LNCaP clone FGC (cell line): ENCODE results near the gene MARCHF4.

Experiments
- DNase-seq: peaks from one replicate; pipeline ENCODE4 v3.0.0-alpha.2; 2011; ENCODE audit warnings: low read depth
- H3K4me3 ChIP-seq: 2 replicates; pipeline ENCODE4 v1.5.1; 2011; ENCODE audit warnings: mild to moderate bottlenecking, low read depth, low read length, control low read depth
- TF ChIP-seq, protein P1 (sequence below): IDR thresholded peaks from 2 replicates; pipeline ENCODE4 v1.5.1; 2012; ENCODE audit warnings: mild to moderate bottlenecking; ENCODE audit not compliant: control insufficient read depth, insufficient read depth; ENCODE audit errors: extremely low read depth

The MARCHF4 gene

GRCh38 chr2:216405588-216405987, 33.3 kb upstream of the MARCHF4 start:
- H3K4me3 ChIP-seq: no peak overlapping the region
- no peak for DNase-seq
- TF ChIP-seq, protein P1, sequence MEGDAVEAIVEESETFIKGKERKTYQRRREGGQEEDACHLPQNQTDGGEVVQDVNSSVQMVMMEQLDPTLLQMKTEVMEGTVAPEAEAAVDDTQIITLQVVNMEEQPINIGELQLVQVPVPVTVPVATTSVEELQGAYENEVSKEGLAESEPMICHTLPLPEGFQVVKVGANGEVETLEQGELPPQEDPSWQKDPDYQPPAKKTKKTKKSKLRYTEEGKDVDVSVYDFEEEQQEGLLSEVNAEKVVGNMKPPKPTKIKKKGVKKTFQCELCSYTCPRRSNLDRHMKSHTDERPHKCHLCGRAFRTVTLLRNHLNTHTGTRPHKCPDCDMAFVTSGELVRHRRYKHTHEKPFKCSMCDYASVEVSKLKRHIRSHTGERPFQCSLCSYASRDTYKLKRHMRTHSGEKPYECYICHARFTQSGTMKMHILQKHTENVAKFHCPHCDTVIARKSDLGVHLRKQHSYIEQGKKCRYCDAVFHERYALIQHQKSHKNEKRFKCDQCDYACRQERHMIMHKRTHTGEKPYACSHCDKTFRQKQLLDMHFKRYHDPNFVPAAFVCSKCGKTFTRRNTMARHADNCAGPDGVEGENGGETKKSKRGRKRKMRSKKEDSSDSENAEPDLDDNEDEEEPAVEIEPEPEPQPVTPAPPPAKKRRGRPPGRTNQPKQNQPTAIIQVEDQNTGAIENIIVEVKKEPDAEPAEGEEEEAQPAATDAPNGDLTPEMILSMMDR: no peak

DNA sequence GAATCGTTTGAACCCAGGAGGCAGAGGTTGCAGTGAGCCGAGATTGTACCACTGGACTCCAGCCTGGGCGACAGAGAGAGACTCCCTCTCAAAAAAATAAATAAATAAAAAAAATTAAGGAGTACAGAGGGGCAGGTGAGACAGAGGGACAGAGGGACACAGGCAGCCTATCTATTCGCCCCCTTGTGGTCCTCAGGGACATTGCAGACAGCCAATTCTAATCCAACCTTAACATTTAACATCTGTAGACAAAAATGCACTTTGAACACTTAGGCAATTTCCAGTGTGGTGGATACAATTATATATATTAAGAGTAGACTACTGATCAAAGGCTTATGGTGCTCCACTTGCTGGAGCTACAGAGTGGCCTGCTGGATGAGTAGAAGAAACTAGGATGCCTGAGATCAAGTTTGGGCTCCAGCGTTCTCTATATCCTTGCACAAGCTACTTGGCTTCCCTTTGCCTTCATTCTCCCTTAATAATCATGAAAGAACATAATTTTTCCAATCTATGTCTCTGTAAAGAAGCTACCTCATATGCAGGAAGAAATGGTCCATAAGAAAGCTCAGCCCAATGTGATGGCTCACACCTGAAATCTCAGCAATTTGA, 31.8 kb upstream of the MARCHF4 start:
- DNase-seq: no peak
- H3K4me3 ChIP-seq: no peak overlapping the region
- TF ChIP-seq, protein P1: peak; percentile 70

DNA sequence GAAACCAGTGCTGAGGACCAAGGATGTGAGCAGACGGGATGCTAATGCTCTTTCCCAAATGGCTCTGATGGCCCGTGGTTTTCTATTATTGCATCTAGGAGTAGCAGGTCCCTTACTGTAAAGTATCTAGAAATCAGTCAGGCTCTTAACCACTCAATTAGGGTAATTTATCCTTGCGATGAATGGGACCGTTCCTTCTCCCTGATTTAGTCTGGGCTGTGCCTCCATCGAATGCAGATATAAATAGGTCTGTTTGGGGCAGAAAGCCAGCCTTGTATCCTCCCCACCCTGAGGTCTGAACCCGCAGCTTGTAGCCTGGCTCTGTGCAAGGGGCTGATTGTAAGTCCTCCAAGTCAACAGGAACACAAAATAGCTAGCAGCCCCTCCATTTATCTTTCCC, 30.5 kb upstream of the MARCHF4 start:
- H3K4me3 ChIP-seq: no peak overlapping the region
- no peak for DNase-seq
- TF ChIP-seq, protein P1: no peak

DNA sequence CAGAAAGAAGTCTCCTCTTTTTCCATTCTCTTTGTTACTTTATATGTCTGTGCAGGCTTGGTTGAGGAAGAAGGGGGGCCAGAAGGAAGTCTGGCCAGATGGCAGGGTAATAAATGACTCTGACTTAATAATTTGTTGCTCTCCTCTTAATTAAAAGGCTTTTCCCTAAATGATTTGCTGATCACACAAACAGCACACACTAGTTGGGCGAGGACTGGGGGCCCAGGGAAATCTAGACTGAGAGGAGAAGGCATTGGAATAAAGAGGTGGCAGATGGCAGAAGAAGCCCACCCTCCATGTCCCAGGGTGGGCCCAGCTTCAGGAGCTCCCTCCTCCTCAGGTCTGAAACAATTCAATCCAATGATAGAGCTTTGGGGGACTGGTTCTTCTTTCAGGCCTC, 27.3 kb upstream of the MARCHF4 start:
- TF ChIP-seq, protein P1: no peak
- DNase-seq: no peak
- H3K4me3 ChIP-seq: no peak overlapping the region

- H3K4me3 ChIP-seq: no peak overlapping the region
- DNase-seq: no peak
- TF ChIP-seq, protein P1: no peak
Observed at GRCh38 chr2:216394881-216395280, 22.6 kb upstream of the MARCHF4 start.

GRCh38 chr2:216392945-216393840, 20.9 kb upstream of the MARCHF4 start:
- no peak overlapping the region for H3K4me3 ChIP-seq
- TF ChIP-seq, protein P1: no peak
- no peak for DNase-seq

- no peak for DNase-seq
- TF ChIP-seq, protein P1: no peak
- no peak overlapping the region for H3K4me3 ChIP-seq
Observed at GRCh38 chr2:216392018-216392562, 19.8 kb upstream of the MARCHF4 start.
